AG08396 (cell line): ENCODE results near the gene KCNB1.

ENCODE experiments used
- DNase-seq: peaks from one replicate; pipeline ENCODE4 v3.0.0; 2012; ENCODE audit warnings: low spot score, mixed read lengths

Gene KCNB1

DNA sequence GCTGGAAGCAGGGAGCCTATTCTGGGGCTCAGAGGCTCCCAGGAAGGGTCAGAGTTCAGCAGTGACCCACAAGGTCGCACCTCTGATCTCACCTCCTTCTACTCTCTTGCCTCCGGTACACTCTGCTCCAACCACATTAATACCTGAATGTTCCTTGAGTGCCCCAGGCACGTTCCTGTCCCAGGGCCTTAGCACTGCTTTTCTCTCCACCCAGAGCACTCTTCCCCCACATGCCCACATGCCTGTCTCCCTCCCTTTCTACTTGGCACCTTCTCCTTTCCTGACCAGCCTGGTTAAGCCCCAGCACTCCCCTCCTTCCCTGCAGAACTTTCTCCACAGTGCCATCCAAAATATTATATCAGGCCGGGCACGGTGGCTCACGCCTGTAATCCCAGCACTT, 13.4 kb downstream of the KCNB1 start:
- no peak for DNase-seq

DNA sequence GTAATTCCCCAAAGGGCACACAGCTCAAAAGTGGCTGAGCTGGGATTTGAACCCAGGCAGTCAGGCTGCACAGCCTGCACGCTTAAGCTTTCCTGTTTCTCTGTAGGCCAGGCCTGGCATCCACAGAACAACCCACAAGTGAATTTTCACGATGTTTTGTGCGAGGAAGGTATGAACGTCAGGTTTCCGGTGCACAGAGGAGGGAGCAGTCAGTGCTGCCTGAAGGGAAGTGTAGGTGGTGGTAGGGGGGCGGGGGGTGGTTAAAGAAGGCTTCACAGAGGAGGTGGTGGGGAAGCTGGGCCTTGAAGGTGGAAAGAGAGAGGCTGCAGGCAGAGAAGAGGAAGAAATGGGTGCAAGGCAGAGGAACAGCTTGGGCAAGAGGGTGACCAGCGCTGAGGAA, 14.1 kb downstream of the KCNB1 start:
- DNase-seq, result no peak

- DNase-seq, result no peak
These were observed 16.2 kb downstream of the KCNB1 start for GRCh38 chr20:49466114-49466912.

DNA sequence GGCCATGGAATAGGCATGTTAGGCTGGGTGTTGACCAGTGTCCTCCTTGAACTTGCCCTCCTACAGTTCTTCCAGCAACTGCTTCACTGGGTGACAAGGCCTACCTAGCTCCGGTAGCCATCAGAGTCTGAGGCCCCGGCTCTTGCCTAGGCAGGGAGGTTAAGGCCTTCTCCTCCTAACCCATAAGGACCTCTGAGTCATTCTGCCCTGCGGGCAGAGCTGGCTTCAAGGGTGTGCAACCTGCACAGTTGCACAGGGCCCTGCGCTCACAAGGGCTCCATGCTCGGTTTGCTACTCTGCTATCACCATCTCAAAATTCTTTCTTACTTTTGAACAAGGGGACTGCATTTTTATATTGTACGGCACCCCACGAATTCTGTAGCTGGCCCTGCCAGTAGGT, 17.9 kb downstream of the KCNB1 start:
- DNase-seq, result no peak

DNA sequence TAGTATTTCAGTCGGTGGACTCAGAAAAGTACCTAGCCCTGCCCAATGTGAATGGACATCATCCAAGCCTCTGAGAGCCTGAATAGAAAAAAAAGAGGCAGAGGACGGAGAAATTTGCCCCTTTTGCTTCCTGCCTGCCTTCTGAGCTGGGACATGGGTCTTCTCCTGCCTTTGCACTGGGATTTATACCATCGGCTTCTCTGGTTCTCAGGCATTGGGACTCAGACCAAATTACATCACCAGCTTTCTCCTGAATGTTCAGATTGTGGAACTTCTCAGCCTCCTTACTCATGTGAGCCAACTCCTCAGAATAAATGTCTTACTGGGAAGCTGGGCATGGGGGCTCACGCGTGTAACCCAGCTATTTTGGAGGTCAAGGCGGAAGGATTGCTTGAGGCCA, 19.8 kb downstream of the KCNB1 start:
- no peak for DNase-seq

GRCh38 chr20:49461894-49462620, 20.4 kb downstream of the KCNB1 start:
- no peak for DNase-seq

GRCh38 chr20:49460916-49461315, 21.6 kb downstream of the KCNB1 start:
- no peak for DNase-seq

DNA sequence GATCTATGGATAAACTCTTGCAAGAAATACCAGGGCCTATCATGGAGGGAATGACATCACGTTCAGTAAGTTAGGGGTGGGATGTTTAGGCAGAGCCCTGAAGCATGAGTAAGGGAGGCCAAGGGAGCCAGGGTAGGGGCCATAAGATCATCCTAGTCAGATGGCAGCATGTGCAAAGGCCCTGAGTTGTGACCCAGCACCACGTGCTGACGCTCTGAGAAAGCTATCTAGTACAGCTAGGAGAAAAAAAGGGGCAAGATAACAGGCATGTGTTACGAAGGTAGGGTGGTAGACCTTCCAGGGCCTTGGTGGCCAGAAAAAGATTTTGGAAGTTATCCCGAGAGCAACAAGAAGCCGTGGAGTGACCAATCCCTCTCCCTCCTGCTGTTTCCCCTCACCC, 22.3 kb downstream of the KCNB1 start:
- no peak for DNase-seq

GRCh38 chr20:49459684-49460083, 22.8 kb downstream of the KCNB1 start:
- DNase-seq, result no peak

DNA sequence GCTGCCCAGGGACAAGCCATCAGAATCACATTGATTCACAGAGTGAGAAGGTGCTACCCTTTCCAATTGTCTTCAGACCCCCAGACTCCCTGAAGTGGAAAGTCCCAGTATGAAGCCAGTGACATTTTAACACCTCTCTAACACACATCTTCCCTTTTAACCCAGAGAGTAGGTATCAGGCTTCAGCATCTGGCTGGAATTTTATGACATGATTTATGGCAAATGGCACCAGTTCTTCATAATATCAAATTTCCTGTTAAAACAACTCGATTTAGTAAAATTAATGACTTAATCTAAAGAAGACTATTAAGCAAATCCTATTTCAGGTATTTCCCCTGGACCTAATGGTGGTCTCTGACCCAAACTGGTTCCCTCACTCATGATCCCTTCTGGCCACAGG, 25.0 kb downstream of the KCNB1 start:
- DNase-seq, result no peak

DNA sequence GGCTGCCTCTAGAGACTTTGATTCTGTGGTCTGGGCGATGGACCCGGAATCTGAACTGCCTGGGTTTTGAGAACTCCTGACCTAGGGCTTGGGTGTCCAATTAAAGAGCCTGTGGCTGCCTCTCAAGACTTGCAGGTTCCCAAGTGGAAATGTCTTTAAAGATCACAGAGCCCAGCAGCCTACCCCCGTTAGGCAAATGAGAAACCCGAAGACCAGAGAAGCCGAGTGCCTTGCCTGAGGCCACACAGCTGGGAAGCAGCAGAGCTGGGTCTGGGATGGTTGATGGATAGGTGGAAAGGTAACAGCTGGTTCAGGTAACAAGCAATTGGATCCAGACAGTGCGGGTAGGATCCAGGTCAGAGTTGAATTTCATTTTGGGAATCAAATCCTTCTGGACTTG, 25.8 kb downstream of the KCNB1 start:
- DNase-seq, result no peak

- no peak for DNase-seq
These were observed 26.8 kb downstream of the KCNB1 start for GRCh38 chr20:49455691-49456090.

DNA sequence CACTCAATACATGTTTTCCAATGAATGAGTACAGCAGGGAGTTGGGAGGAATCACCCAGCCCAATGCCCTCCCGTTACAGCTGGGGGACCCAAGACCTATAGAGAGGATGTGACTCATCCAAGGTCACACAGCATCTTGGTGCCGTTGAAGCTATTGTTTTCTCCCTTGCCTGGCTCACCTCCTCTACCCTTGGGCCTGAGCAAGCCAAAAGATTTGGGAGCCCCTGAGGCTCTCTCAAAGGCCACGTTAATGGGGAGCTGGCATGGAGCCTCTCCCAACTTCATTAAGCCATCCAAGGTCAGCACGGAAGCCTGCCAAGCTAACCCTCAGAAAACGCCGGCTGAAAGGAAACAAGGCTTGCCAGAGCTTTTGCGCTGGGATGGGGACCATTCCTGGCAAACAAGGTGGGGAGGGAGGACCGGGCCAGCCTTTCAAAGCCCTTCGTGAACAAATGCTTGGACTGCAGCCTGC, 30.4 kb downstream of the KCNB1 start:
- DNase-seq, result no peak

DNA sequence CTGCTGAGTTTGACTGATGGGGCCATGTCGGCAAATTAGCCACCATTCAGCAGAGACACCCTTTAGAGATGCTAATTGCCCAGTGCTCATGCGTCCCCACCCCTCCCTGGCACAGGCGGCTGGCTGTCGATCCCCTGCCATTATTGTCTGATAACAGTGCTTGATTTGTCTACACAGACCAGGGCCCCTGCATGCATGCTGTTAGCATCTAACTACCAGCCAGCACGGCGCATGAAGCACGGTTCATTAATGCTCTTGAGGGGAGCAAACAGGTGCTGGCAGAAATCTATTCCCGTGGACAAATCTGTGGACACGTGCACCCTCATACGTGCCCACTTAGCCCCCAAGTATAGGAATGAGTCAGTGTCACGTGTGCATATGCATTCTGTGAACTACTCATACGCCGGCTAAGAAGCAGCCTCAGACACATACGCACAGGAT, 32.2 kb downstream of the KCNB1 start:
- no peak for DNase-seq

- no peak for DNase-seq
These were observed 33.6 kb downstream of the KCNB1 start for GRCh38 chr20:49448917-49449316.

GRCh38 chr20:49447946-49448809, 34.3 kb downstream of the KCNB1 start:
- DNase-seq, result no peak

DNA sequence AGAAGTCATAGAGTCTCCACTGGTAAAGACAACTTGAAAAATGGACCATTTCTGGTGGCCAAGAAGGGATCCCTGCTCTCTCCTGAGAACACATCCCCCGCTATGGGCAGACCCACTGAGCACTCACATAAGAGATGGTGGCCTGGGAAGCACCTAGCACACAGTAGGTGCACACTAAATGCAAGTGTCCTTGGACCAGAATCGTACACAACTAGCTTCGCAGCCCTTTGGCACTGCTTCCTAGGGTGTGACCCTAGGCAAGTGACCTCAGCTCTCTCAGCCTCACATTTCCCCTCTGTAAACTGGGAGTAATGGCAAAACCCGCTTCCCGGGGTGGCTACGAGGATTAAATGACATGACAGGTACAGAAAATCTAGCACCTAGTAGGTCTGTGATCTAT, 35.1 kb downstream of the KCNB1 start:
- DNase-seq, result no peak

DNA sequence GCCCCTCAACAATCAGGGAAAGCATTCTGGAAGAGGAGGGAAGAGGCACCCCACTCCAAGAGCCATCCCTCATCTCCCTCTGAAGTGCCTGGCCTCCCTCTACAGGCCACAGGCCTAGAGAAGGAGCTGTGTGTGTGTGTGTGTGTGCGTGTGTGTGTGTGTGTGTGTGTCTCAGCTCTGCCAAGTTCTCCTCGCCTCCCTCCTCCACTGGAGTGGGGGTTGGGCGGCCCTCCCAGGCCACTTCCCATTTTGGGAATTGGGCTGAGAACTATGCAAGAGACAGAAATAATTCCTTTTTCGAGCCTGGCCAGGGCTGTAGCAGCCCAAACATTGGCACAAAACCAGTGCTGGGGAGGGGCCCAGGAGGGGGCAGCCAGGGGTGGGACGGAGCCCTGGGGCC, 35.7 kb downstream of the KCNB1 start:
- no peak for DNase-seq

DNA sequence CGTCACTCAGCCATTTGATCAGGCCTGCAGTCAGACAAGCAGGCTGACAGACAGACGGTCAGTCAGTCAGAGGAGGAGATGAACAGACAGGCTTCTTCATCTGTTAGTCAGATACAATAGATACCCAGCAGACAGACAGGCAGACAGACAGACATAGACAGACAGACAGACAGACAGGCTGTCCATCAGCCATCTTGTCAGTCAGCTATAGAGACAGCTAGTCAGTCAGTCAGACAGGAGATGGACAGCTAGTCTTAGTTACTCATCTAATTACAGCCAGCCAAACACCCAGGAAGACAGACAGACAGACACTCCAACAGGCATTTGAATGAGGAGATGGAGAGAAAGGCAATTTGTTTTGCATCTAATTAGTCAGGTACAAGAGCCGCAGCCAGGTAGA, 36.4 kb downstream of the KCNB1 start:
- DNase-seq, result no peak

DNA sequence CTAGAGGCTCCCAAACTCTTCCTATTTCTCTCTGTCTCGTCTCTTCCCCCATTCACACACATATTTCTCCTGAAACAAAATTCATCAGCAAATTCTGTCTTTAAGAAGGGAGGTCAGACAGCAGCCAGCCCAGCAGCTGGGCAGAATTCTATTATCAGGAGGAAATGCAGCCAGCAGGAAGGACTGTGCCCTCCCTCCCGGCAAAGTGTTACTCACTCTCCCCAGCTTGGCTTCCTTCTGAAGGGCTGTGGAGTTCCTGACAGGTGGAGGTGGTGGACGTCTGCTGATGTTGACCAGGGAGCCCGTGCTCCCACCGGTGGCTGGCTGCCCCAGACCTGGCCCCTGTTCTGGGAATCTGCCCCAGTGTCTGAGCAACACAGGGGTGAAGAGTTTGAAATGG, 37.3 kb downstream of the KCNB1 start:
- no peak for DNase-seq

DNA sequence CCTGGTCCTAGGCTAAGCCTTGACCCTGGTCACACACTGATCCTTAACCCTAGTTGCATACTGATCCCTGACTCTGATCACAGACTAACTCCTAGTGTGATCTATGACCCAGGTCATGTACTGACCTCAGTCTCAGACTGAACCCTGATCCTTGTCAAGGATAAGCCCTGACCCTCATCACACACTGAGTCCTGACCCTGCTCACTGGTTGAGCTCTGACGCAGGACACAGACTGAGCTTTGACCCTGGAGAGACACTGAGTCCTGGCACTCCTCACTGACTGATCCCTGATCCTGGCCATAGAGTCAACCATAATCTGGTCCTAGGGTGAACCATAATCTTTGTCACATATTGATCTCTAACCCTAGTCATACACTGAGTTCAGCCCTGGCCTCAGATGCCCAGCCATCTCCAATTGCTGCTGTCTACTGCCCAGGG, 37.9 kb downstream of the KCNB1 start:
- no peak for DNase-seq

DNA sequence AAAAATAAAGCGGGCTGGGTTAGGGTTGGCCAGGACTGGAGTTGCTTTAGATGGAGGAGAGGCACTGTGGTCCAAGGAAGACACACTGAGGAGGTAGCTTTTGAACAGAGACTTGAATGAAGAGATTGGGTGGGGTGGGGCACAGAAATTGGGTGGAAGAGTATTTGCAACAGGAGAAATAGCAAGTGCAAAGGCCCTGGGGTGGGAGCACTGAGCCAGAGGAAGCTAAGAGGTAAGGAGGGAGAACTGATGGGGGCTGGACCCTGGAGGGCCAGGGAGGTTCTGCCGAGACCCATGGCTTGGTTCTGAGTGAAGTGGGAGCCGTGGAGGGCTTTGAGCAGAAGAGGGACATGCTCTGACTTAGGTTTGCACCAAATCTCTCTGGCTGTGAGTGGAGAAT, 45.4 kb downstream of the KCNB1 start:
- no peak for DNase-seq

- no peak for DNase-seq
These were observed 46.8 kb downstream of the KCNB1 start for GRCh38 chr20:49435639-49436038.
